Spleen (tissue), 7 donors: ENCODE data around the gene FCRLB.

ENCODE experiments used
- CTCF ChIP-seq, 11 experiments: fragments of 200-600 bp in 7 of 11; fragments of 450-650 bp in 4 of 11; sonication (generic) in 4 of 11; IDR thresholded peaks in 8 of 11; conservative IDR thresholded peaks in 3 of 11; 1 replicate in 7 of 11; 2 replicates in 4 of 11; pipeline versions ENCODE4 v1.4.0 to v1.8.0; 2016 to 2021; ENCODE audit warnings: antibody characterized with exemption in 11 of 11, inconsistent platforms in 4 of 11, mild to moderate bottlenecking in 1 of 11
- POLR2A ChIP-seq, 3 donors: fragments of 450-650 bp; IDR thresholded peaks; one replicate each; pipeline ENCODE4 v1.5.1; 2017; ENCODE audit warnings: antibody characterized with exemption in 3 of 3, mild to moderate bottlenecking in 1 of 3
- POLR2AphosphoS5 ChIP-seq, 3 donors: sonication (generic); formaldehyde crosslinking; IDR thresholded peaks; one replicate each; pipeline ENCODE4 v1.5.1; 2017; ENCODE audit warnings: antibody characterized with exemption in 3 of 3
- donor health status: DM: no; HTN: no; CAD: no; lungs with moderate emphysema.
- donor health status: DM: no; HTN: no; CAD: no.
- donor health status: DM: no; HTN: no; CAD: no.

GRCh38 chr1:161721738-161722343 is 497 bp downstream of the FCRLB start:
- no peak for TF ChIP-seq CTCF (IDR thresholded peaks at IDR 0.05 in 8 of 11, conservative IDR thresholded peaks at IDR 0.05 in 3 of 11)
- no peak for TF ChIP-seq POLR2A (IDR thresholded peaks at IDR 0.05)
- no peak for TF ChIP-seq POLR2AphosphoS5 (IDR thresholded peaks at IDR 0.05)
